GM12878 (cell line): ENCODE results near the gene C11orf98. TPM values are rescaled to one million over a fixed set of nuclear protein-coding genes. Genes with fewer than 3 reads are reported as not detected.

ENCODE experiments used
- ATAC-seq: fragments of 200-7000 bp; cut with Tn5 transposase; 3 replicates; pipeline ENCODE4 v1.9.1; 2020; ENCODE audit warnings: mild to moderate bottlenecking, moderate library complexity
- BruUV-seq: library from RNA; stranded (reverse); fragments of 400-500 nt; replicated peaks from 2 replicates; lab custom pipeline; 2021; lab: Mats Ljungman, UMichigan
- CTCF ChIA-PET: fragments of 300-600 bp; sonication (Branson Sonifier 250); formaldehyde crosslinking; extraction: SDS; loops from one replicate; lab custom pipeline; 2021; ENCODE audit warnings: inconsistent platforms; lab: Yijun Ruan, JAX
- POLR2A ChIA-PET: fragments of 350-600 bp; formaldehyde crosslinking; extraction: SDS; loops from one replicate; lab custom pipeline; 2021; ENCODE audit warnings: inconsistent platforms; lab: Charles Lee
- RAD21 ChIA-PET: fragments of 300-600 bp; sonication (Branson Sonifier 250); formaldehyde crosslinking; loops from one replicate; lab custom pipeline; 2023; ENCODE audit warnings: antibody characterized with exemption; ENCODE audit not compliant: unreplicated experiment; lab: Charles Lee
- SMC1A ChIA-PET: fragments of 300-600 bp; sonication (Branson Sonifier 250); formaldehyde crosslinking; loops from one replicate; lab custom pipeline; 2023; ENCODE audit not compliant: unreplicated experiment, uncharacterized antibody; lab: Charles Lee
- DNase-seq: peaks from one replicate; pipeline ENCODE4 v3.0.0-alpha.2; 2011; ENCODE audit warnings: low read depth, low spot score
- FAIRE-seq: peaks from 3 replicates; lab custom pipeline; 2011; peaks lifted over from hg19 to GRCh38; lab: Jason Lieb, UNC
- H2AFZ ChIP-seq: 2 replicates; pipeline ENCODE4 v1.6.0; 2011; ENCODE audit warnings: low read depth, low read length, control low read depth; ENCODE audit not compliant: control insufficient read depth
- H3K27ac ChIP-seq: 2 replicates; pipeline ENCODE4 v1.5.1; 2011; ENCODE audit warnings: control low read depth; ENCODE audit not compliant: control insufficient read depth, insufficient read depth
- H3K27me3 ChIP-seq, 2 experiments: replicated peaks in 1 of 2; 2 replicates each; pipeline versions ENCODE4 v1.6.0 to v1.6.1; 2011; ENCODE audit warnings: low read length in 1 of 2; ENCODE audit not compliant: control insufficient read depth in 2 of 2, insufficient read depth in 2 of 2
- H3K36me3 ChIP-seq, 2 experiments: 2 replicates each; pipeline ENCODE4 v1.5.1; 2011; ENCODE audit warnings: low read length in 1 of 2; ENCODE audit not compliant: control insufficient read depth in 2 of 2, insufficient read depth in 2 of 2
- H3K4me1 ChIP-seq: 2 replicates; pipeline ENCODE4 v1.6.1; 2011; ENCODE audit warnings: mild to moderate bottlenecking, low read length, moderate library complexity, mixed read lengths; ENCODE audit not compliant: control insufficient read depth, insufficient read depth
- H3K4me2 ChIP-seq: 2 replicates; pipeline ENCODE4 v1.6.0; 2011; ENCODE audit warnings: control low read depth; ENCODE audit not compliant: control insufficient read depth, insufficient read depth
- H3K4me3 ChIP-seq: fragments of 200-600 bp; sonication (generic); 2 replicates; pipeline ENCODE4 v1.5.1; 2016
- H3K79me2 ChIP-seq: 2 replicates; pipeline ENCODE4 v1.6.0; 2011; ENCODE audit warnings: low read length; ENCODE audit not compliant: control insufficient read depth, insufficient read depth
- H3K9ac ChIP-seq: 2 replicates; pipeline ENCODE4 v1.8.0; 2011; ENCODE audit warnings: low read length, control low read depth, mixed read lengths; ENCODE audit not compliant: control insufficient read depth, insufficient read depth
- H3K9me3 ChIP-seq: replicated peaks from 3 replicates; pipeline ENCODE4 v1.5.1; 2011; ENCODE audit warnings: mild to moderate bottlenecking, low read length; ENCODE audit not compliant: control insufficient read depth, insufficient read depth
- H4K20me1 ChIP-seq: 2 replicates; pipeline ENCODE4 v1.6.0; 2011; ENCODE audit not compliant: control insufficient read depth, insufficient read depth
- MEF2B ChIP-seq: fragments of 450-650 bp; IDR thresholded peaks from 2 replicates; pipeline ENCODE4 v1.6.1; 2018; ENCODE audit warnings: mild to moderate bottlenecking, moderate library complexity; ENCODE audit not compliant: partially characterized antibody, poor library complexity, severe bottlenecking
- SMC3 ChIP-seq: IDR thresholded peaks from 2 replicates; pipeline ENCODE4 v1.6.1; 2011; ENCODE audit warnings: low read length, improper control_type of control experiment, borderline replicate concordance
- WGBS: methylation state at CpG from one replicate; pipeline ENCODE4 v1.1.6; 2016; ENCODE audit warnings: low lambda C conversion rate; ENCODE audit not compliant: insufficient replicate concordance, insufficient coverage; ENCODE audit errors: missing lambda C conversion rate; 5-methylcytosine and 5-hydroxymethylcytosine counted together
- in situ Hi-C: fragments of 300-500 bp; cut with MboI; formaldehyde crosslinking; loops from 9 replicates; pipeline ENCODE4 v1.14.3; 2018; ENCODE audit warnings: mixed read lengths
- intact Hi-C: fragments of 100-400 bp; cut with micrococcal nuclease; formaldehyde crosslinking; loops from one replicate; pipeline ENCODE4 v1.14.2; 2022; ENCODE audit not compliant: unreplicated experiment
- polyA plus RNA-seq, 11 experiments: library from polyadenylated mRNA; depleted of rRNA in 4 of 11; unstranded in 6 of 11; stranded (reverse) in 5 of 11; fragments of >200 nt; fragmentation: Nextera tagmentation in 4 of 11; fragmentation: Illumina TruSeq in 1 of 11; extraction: Ambion mirVana in 4 of 11; extraction: Trizol in 1 of 11; gene quantifications; 1 replicate in 1 of 11; 2 replicates in 10 of 11; pipeline versions ENCODE4 v1.2.1 to v1.2.3, GENCODE V29; 2011 to 2016; ENCODE audit warnings: inconsistent platforms in 2 of 11, missing spikeins in 2 of 11, low read depth in 1 of 11
- total RNA-seq, 4 experiments: library from RNA; depleted of rRNA in 3 of 4; stranded (reverse); fragments of >200 nt in 3 of 4; fragmentation: Illumina TruSeq in 1 of 4; extraction: Trizol in 1 of 4; gene quantifications; 2 replicates each; pipeline versions ENCODE4 v1.2.1 to v1.2.3, GENCODE V29; 2013 to 2021
- TF ChIP-seq, protein P1 (sequence below): fragments of 450-650 bp; IDR thresholded peaks from 2 replicates; pipeline ENCODE4 v1.6.1; 2017; ENCODE audit warnings: antibody characterized with exemption, mild to moderate bottlenecking, moderate library complexity
- TF ChIP-seq, protein P2 (sequence below): IDR thresholded peaks from 2 replicates; pipeline ENCODE4 v1.6.1; 2011; ENCODE audit warnings: mild to moderate bottlenecking, low read depth, low read length, moderate library complexity; ENCODE audit not compliant: insufficient replicate concordance
- TF ChIP-seq, protein P3 (sequence below): IDR thresholded peaks from 2 replicates; pipeline ENCODE4 v1.6.1; 2012; ENCODE audit warnings: improper control_type of control experiment, low read depth, low read length; ENCODE audit not compliant: insufficient replicate concordance

The C11orf98 gene
- total and polyA plus RNA-seq, 10 of the 15 experiments (the other 5 are each of a cell fraction or from before 2014, with no cell fraction given) = 62.5 to 270 (median 162) TPM

DNA sequence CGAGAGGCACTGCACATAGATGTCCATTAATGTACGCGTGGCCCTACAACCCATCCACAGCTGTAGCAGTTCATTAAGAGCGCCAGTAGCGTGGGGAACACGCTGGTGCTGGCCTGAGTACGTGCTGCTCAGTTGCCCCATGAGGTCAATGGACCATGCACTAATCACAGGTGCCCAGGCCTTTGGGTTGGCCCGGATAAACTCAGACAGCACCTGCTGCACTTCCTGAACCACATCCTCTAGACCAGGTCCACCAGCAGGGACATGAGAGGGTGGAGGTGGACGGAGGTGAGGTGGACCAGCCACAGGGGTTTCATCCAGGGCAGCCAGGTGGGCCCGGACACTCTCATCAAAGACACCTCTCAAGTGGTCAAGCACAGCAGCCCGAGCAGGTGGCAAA, 15.5 kb downstream of the C11orf98 start:
- SMC1A ChIA-PET = interaction anchor here (1.0 to 1.4 kb wide), 2 partner anchors 50 to 58 kb away, joined by 4 to 6 read pairs; partner anchors contain the start of gene TUT1
- TF ChIP-seq, protein P1, sequence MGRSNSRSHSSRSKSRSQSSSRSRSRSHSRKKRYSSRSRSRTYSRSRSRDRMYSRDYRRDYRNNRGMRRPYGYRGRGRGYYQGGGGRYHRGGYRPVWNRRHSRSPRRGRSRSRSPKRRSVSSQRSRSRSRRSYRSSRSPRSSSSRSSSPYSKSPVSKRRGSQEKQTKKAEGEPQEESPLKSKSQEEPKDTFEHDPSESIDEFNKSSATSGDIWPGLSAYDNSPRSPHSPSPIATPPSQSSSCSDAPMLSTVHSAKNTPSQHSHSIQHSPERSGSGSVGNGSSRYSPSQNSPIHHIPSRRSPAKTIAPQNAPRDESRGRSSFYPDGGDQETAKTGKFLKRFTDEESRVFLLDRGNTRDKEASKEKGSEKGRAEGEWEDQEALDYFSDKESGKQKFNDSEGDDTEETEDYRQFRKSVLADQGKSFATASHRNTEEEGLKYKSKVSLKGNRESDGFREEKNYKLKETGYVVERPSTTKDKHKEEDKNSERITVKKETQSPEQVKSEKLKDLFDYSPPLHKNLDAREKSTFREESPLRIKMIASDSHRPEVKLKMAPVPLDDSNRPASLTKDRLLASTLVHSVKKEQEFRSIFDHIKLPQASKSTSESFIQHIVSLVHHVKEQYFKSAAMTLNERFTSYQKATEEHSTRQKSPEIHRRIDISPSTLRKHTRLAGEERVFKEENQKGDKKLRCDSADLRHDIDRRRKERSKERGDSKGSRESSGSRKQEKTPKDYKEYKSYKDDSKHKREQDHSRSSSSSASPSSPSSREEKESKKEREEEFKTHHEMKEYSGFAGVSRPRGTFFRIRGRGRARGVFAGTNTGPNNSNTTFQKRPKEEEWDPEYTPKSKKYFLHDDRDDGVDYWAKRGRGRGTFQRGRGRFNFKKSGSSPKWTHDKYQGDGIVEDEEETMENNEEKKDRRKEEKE = no peak
- DNase-seq (no peak), FAIRE-seq (no peak), ATAC-seq (no peak)
- Histone ChIP-seq H3K79me2 (peaks cover 43% of the 10 kb centered on the region), H3K27ac (no peak overlapping the region), H3K4me1 (peaks cover 9% of the 10 kb centered on the region), H3K4me3 (no peak overlapping the region), H3K9ac (no peak overlapping the region), H2AFZ (no peak overlapping the region), H3K4me2 (no peak overlapping the region), H3K27me3 (no peaks in the 10 kb centered on the region), H3K36me3 (peaks cover 5 to 13% of the 10 kb centered on the region in 2 experiments; a peak in 3 of 4 replicates), H3K9me3 (no peaks in the 10 kb centered on the region), H4K20me1 (no peaks in the 10 kb centered on the region; the same call in 1 of the 2 replicates)
- WGBS = 81% methylated on average over 11 of the region's 11 CpGs
- RAD21 ChIA-PET = no interaction called here
- BruUV-seq = no TSS peak
- in situ Hi-C loops = no loop called here
- CTCF ChIA-PET = interaction anchor here (1.0 to 1.7 kb wide), 3 partner anchors 38 to 225 kb away, joined by 3 to 5 read pairs (median 4); no protein-coding TSS in a partner anchor
- POLR2A ChIA-PET = interaction anchor here (0.5 to 14.6 kb wide), 9 partner anchors 20 to 235 kb away, joined by 3 to 295 read pairs (median 4); partner anchors contain the start of genes C11orf98, CSKMT, LBHD1 and UQCC3
- intact Hi-C loops = no loop called here

DNA sequence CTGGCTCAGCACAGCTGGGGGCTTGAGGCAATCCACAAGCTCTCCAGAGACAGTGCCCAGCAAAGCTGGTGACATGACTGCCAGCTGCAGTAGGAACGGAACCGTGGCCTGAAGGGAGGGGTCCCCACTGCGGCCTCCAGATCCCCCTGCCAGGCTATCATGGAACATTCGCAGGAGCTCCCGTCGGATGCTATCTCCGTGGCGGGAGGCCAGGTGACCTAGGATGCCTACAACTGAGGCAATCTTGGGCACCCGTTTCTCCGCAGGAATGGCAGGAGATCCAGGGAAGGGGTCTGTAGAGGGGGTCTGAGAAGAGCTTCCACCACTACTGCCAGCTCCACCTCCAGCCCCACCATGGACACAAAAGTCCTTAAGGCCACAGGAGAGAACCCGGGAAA, 16.0 kb downstream of the C11orf98 start:
- peaks cover 47% of the 10 kb centered on the region for H3K79me2 ChIP-seq
- no peaks in the 10 kb centered on the region for H3K27me3 ChIP-seq
- no peak overlapping the region for H3K4me3 ChIP-seq
- no peak for ATAC-seq
- ChIA-PET RAD21 (no interaction called here), POLR2A (interaction anchor here (0.5 to 14.6 kb wide), 6 partner anchors 21 to 224 kb away, joined by 3 to 295 read pairs (median 5); partner anchors contain the start of genes B3GAT3, C11orf98, CSKMT and LBHD1), SMC1A (interaction anchor here (1.4 kb wide), 1 partner anchor 50 kb away, joined by 4 read pairs; no protein-coding TSS in a partner anchor), CTCF (interaction anchor here (1.0 to 1.7 kb wide), 2 partner anchors 38 to 45 kb away, joined by 4 to 5 read pairs; no protein-coding TSS in a partner anchor)
- H3K4me2 ChIP-seq = no peak overlapping the region
- intact Hi-C loops = no loop called here
- WGBS = over 99% methylated on average over 11 of the region's 11 CpGs
- FAIRE-seq = no peak
- no peak overlapping the region for H3K27ac ChIP-seq
- no peaks in the 10 kb centered on the region; the same call in 1 of the 2 replicates for H4K20me1 ChIP-seq
- no peak overlapping the region for H3K9ac ChIP-seq
- H3K9me3 ChIP-seq = no peaks in the 10 kb centered on the region
- H3K4me1 ChIP-seq = peaks cover 4% of the 10 kb centered on the region
- in situ Hi-C loops = no loop called here
- DNase-seq = no peak
- no peak overlapping the region for H2AFZ ChIP-seq
- BruUV-seq = no TSS peak
- peaks cover 5 to 13% of the 10 kb centered on the region in 2 experiments; a peak in 3 of 4 replicates for H3K36me3 ChIP-seq
- TF ChIP-seq MEF2B = no peak
- TF ChIP-seq, protein P2, sequence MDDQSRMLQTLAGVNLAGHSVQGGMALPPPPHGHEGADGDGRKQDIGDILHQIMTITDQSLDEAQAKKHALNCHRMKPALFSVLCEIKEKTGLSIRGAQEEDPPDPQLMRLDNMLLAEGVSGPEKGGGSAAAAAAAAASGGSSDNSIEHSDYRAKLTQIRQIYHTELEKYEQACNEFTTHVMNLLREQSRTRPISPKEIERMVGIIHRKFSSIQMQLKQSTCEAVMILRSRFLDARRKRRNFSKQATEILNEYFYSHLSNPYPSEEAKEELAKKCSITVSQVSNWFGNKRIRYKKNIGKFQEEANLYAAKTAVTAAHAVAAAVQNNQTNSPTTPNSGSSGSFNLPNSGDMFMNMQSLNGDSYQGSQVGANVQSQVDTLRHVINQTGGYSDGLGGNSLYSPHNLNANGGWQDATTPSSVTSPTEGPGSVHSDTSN = no peak
- no peak for TF ChIP-seq SMC3
- TF ChIP-seq, protein P3, sequence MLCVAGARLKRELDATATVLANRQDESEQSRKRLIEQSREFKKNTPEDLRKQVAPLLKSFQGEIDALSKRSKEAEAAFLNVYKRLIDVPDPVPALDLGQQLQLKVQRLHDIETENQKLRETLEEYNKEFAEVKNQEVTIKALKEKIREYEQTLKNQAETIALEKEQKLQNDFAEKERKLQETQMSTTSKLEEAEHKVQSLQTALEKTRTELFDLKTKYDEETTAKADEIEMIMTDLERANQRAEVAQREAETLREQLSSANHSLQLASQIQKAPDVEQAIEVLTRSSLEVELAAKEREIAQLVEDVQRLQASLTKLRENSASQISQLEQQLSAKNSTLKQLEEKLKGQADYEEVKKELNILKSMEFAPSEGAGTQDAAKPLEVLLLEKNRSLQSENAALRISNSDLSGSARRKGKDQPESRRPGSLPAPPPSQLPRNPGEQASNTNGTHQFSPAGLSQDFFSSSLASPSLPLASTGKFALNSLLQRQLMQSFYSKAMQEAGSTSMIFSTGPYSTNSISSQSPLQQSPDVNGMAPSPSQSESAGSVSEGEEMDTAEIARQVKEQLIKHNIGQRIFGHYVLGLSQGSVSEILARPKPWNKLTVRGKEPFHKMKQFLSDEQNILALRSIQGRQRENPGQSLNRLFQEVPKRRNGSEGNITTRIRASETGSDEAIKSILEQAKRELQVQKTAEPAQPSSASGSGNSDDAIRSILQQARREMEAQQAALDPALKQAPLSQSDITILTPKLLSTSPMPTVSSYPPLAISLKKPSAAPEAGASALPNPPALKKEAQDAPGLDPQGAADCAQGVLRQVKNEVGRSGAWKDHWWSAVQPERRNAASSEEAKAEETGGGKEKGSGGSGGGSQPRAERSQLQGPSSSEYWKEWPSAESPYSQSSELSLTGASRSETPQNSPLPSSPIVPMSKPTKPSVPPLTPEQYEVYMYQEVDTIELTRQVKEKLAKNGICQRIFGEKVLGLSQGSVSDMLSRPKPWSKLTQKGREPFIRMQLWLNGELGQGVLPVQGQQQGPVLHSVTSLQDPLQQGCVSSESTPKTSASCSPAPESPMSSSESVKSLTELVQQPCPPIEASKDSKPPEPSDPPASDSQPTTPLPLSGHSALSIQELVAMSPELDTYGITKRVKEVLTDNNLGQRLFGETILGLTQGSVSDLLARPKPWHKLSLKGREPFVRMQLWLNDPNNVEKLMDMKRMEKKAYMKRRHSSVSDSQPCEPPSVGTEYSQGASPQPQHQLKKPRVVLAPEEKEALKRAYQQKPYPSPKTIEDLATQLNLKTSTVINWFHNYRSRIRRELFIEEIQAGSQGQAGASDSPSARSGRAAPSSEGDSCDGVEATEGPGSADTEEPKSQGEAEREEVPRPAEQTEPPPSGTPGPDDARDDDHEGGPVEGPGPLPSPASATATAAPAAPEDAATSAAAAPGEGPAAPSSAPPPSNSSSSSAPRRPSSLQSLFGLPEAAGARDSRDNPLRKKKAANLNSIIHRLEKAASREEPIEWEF = no peak
